ENCODE data around the gene HGFAC. TPM values are rescaled to one million over a fixed set of nuclear protein-coding genes. Genes with fewer than 3 reads are reported as not detected.

Gene HGFAC
- total RNA-seq, 1 experiment from 2014 or later: 0.04 TPM

DNA sequence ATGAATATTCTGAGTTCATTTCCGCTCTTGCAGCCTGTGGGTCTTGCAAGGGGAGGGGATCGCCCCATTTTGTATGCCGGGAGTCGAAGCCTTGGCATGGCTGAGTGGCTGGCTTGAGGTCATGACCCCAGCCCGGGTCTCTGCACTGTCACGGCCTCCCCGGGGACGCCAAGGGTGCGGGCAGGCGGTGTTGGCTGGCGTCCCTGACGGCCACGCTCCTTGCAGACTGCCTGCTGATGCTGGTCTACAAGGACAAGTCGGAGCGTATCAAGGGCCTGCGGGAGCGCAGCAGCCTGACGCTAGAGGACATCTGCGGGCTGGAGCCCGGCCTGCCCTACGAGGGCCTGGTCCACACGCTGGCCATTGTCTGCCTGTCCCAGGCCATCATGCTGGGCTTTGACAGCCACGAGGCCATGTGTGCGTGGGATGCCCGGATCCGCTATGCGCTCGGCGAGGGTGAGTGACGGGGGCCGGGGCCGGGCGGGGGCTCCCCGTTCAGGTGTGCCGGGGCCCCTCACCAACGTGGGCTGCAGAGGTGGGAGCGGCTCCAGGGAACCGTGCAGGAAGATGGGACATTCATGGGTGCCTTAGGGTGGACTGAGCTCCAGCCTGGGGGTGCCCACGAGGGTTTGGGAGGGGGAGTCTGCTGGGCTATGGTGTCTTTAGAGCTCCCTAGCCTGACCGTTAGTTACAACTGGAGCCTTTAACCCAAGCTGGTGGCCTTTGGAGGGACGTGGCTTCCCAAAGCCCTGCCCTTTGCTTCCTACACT lies 31.6 kb downstream of the HGFAC start:
- Histone ChIP-seq H3K9ac (ENCODE audit: low read length) (no peak overlapping the region), H3K27ac (ENCODE audit: low read length) (no peak overlapping the region), H3K9me3 (ENCODE audit: low read length) (no peaks in the 10 kb centered on the region), H3K4me2 (ENCODE audit: low read length) (no peak overlapping the region), H3K79me2 (ENCODE audit: low read length) (no peaks in the 10 kb centered on the region), H2AFZ (ENCODE audit: low read length) (no peak overlapping the region), H4K20me1 (ENCODE audit: low read length) (no peaks in the 10 kb centered on the region), H3F3A (ENCODE audit: low read length, unreplicated experiment) (no peaks in the 10 kb centered on the region), H3K9me2 (replicated peaks; ENCODE audit: low read length) (no peaks in the 10 kb centered on the region), H3K27me3 (ENCODE audit: low read length) (no peaks in the 10 kb centered on the region), H3K4me3 (ENCODE audit: low read length) (no peak overlapping the region), H3K4me1 (ENCODE audit: insufficient read depth, low read length) (no peaks in the 10 kb centered on the region), H3K36me3 (ENCODE audit: low read depth, low read length) (no peaks in the 10 kb centered on the region)
- BruUV-seq (replicated peaks): no TSS peak
- DNase-seq (no peak), ATAC-seq (no peak)
- POLR2A ChIA-PET (ENCODE audit: unreplicated experiment): no interaction called here
- no peak for TF ChIP-seq CTCF (conservative IDR thresholded peaks at IDR 0.05; ENCODE audit: low read depth, low read length)
- no peak for TF ChIP-seq EZH2 (IDR thresholded peaks at IDR 0.05; ENCODE audit: low read length, unreplicated experiment)
- no peak for TF ChIP-seq EZH2phosphoT487 (IDR thresholded peaks at IDR 0.05; ENCODE audit: borderline replicate concordance, low read length)
- CTCF ChIA-PET: no interaction called here
- intact Hi-C loops (cut with micrococcal nuclease): no loop called here

- Histone ChIP-seq H3K27me3 (ENCODE audit: low read length) (no peaks in the 10 kb centered on the region), H3K27ac (ENCODE audit: low read length) (no peak overlapping the region), H2AFZ (ENCODE audit: low read length) (no peak overlapping the region), H3K79me2 (ENCODE audit: low read length) (no peaks in the 10 kb centered on the region), H3F3A (ENCODE audit: low read length, unreplicated experiment) (no peaks in the 10 kb centered on the region), H3K9me3 (ENCODE audit: low read length) (no peaks in the 10 kb centered on the region), H3K4me3 (ENCODE audit: low read length) (no peak overlapping the region), H3K9ac (ENCODE audit: low read length) (no peak overlapping the region), H3K9me2 (replicated peaks; ENCODE audit: low read length) (no peaks in the 10 kb centered on the region), H4K20me1 (ENCODE audit: low read length) (no peaks in the 10 kb centered on the region), H3K4me2 (ENCODE audit: low read length) (no peak overlapping the region), H3K4me1 (ENCODE audit: insufficient read depth, low read length) (no peaks in the 10 kb centered on the region), H3K36me3 (ENCODE audit: low read depth, low read length) (no peaks in the 10 kb centered on the region)
- DNase-seq: no peak
- ChIA-PET CTCF (no interaction called here), POLR2A (ENCODE audit: unreplicated experiment) (no interaction called here)
- no peak for ATAC-seq
- TF ChIP-seq EZH2phosphoT487 (IDR thresholded peaks at IDR 0.05; ENCODE audit: borderline replicate concordance, low read length) (no peak), EZH2 (IDR thresholded peaks at IDR 0.05; ENCODE audit: low read length, unreplicated experiment) (no peak), CTCF (conservative IDR thresholded peaks at IDR 0.05; ENCODE audit: low read depth, low read length) (no peak)
- BruUV-seq (replicated peaks): no TSS peak
- intact Hi-C loops (cut with micrococcal nuclease): no loop called here
These were observed 32.4 kb downstream of the HGFAC start for GRCh38 chr4:3473996-3474765.
